Mesenteric fat pad (tissue), 1 donor: Measurements from ENCODE around the gene GPR37. TPM values are rescaled to one million over a fixed set of nuclear protein-coding genes. Genes with fewer than 3 reads are reported as not detected.

Experiments
- DNase-seq: peaks from one replicate; pipeline ENCODE4 v3.0.0-alpha.2; 2020; ENCODE audit warnings: low spot score
- total RNA-seq: library from RNA; stranded (reverse); fragmentation: NEBNext Ultra II Directional; extraction: Animal tissue kit (Norgen Biotek cat#: 25700); gene quantifications from one replicate; pipeline ENCODE4 v1.2.1, GENCODE V29; 2021
- donor health status: DM: yes; HTN: yes; CAD: no.

The GPR37 gene
- total RNA-seq, 1 donor from 2014 or later, result not detected

- no peak for DNase-seq
Observed at GRCh38 chr7:124780056-124780455, 14.5 kb upstream of the GPR37 start.

- DNase-seq, result no peak
Observed at GRCh38 chr7:124779620-124780019, 14.0 kb upstream of the GPR37 start.

- DNase-seq, result no peak
Observed at GRCh38 chr7:124779194-124779593, 13.6 kb upstream of the GPR37 start.

- no peak for DNase-seq
Observed at GRCh38 chr7:124777268-124777667, 11.7 kb upstream of the GPR37 start.

GRCh38 chr7:124776153-124776552, 10.6 kb upstream of the GPR37 start:
- DNase-seq, result no peak

GRCh38 chr7:124775422-124775821, 9.8 kb upstream of the GPR37 start:
- no peak for DNase-seq

GRCh38 chr7:124773938-124774337, 8.3 kb upstream of the GPR37 start:
- DNase-seq, result no peak

- no peak for DNase-seq
Observed at GRCh38 chr7:124773339-124773738, 7.7 kb upstream of the GPR37 start.

GRCh38 chr7:124769136-124769535, 3.5 kb upstream of the GPR37 start:
- no peak for DNase-seq

GRCh38 chr7:124768525-124768924, 2.9 kb upstream of the GPR37 start:
- DNase-seq, result no peak

GRCh38 chr7:124764847-124765400, 668 bp downstream of the GPR37 start:
- no peak for DNase-seq

GRCh38 chr7:124764051-124764846, 1.3 kb downstream of the GPR37 start:
- DNase-seq, result no peak

GRCh38 chr7:124762611-124763143, 2.9 kb downstream of the GPR37 start:
- no peak for DNase-seq

GRCh38 chr7:124761164-124761715, 4.4 kb downstream of the GPR37 start:
- no peak for DNase-seq

GRCh38 chr7:124758327-124758726, 7.3 kb downstream of the GPR37 start:
- DNase-seq, result no peak

GRCh38 chr7:124754576-124755268, 10.9 kb downstream of the GPR37 start:
- no peak for DNase-seq

GRCh38 chr7:124752310-124752709, 13.3 kb downstream of the GPR37 start:
- DNase-seq, result no peak

- DNase-seq, result no peak
Observed at GRCh38 chr7:124751027-124751426, 14.6 kb downstream of the GPR37 start.

GRCh38 chr7:124747072-124747471, 18.5 kb downstream of the GPR37 start:
- DNase-seq, result no peak

- DNase-seq, result no peak
Observed at GRCh38 chr7:124738639-124739038, 27.0 kb downstream of the GPR37 start.

- no peak for DNase-seq
Observed at GRCh38 chr7:124737760-124738300, 27.8 kb downstream of the GPR37 start.

- no peak for DNase-seq
Observed at GRCh38 chr7:124728610-124729009, 37.0 kb downstream of the GPR37 start.
